ENCODE data around the gene LRP10. TPM values are rescaled to one million over a fixed set of nuclear protein-coding genes. Genes with fewer than 3 reads are reported as not detected.

The LRP10 gene
- total RNA-seq, 1 donor from 2014 or later = 124 TPM

DNA sequence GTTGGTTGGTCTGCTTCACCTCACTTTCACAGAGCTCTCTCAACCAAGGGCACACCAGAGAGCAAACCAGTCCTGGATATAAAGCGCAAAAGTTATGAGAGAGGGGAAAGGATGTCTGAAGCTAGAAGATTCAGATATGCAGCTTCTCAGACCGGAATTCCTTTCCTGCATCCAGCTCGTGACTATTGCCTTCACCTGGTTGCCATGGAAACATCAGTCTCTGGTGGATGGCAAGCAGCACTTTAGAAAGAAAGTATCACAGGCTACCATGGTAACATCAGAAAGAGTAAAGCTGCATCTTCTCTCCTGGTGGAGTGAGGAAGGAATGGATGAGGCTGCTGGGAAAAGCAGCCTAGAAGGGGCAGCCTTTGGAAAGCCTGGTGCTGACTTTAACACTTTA is 25.2 kb downstream of the LRP10 start:
- no peaks in the 10 kb centered on the region for H3K27me3 ChIP-seq (ENCODE audit: control insufficient read depth, insufficient read depth, low read length)
- peaks cover 4% of the 10 kb centered on the region for H3K36me3 ChIP-seq (ENCODE audit: control insufficient read depth, insufficient read depth, low read length)
- DNase-seq (ENCODE audit: low read depth) = no peak
- TF ChIP-seq, protein P1, sequence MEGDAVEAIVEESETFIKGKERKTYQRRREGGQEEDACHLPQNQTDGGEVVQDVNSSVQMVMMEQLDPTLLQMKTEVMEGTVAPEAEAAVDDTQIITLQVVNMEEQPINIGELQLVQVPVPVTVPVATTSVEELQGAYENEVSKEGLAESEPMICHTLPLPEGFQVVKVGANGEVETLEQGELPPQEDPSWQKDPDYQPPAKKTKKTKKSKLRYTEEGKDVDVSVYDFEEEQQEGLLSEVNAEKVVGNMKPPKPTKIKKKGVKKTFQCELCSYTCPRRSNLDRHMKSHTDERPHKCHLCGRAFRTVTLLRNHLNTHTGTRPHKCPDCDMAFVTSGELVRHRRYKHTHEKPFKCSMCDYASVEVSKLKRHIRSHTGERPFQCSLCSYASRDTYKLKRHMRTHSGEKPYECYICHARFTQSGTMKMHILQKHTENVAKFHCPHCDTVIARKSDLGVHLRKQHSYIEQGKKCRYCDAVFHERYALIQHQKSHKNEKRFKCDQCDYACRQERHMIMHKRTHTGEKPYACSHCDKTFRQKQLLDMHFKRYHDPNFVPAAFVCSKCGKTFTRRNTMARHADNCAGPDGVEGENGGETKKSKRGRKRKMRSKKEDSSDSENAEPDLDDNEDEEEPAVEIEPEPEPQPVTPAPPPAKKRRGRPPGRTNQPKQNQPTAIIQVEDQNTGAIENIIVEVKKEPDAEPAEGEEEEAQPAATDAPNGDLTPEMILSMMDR (IDR thresholded peaks at IDR 0.05; ENCODE audit: insufficient read depth, low read length, poor library complexity, severe bottlenecking) = no peak
- H3K4me3 ChIP-seq (ENCODE audit: low read depth, low read length) = no peak overlapping the region

DNA sequence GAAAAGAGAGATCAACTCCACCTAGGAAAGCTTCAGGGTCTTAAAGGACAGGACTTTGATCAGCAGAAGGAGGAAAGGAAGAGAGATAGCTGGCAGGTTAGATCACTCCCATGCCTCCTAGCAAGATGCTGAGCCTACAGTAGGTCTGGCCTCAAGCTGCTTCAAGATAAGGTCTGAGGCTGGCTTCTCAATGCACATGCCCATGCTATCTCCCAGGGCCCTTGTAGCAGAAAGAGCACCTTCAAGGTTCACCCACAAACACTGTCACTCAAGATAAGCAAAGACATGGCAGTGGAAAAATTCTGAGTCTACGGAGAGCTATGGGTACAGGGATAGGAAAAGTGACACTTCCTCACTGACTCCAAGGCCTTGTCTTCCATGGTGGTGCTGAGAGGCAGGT is 25.8 kb downstream of the LRP10 start:
- Histone ChIP-seq H3K27me3 (ENCODE audit: control insufficient read depth, insufficient read depth, low read length) (no peaks in the 10 kb centered on the region), H3K36me3 (ENCODE audit: control insufficient read depth, insufficient read depth, low read length) (peaks cover 5% of the 10 kb centered on the region), H3K4me3 (ENCODE audit: low read depth, low read length) (no peak overlapping the region)
- DNase-seq (ENCODE audit: low read depth) = no peak
- TF ChIP-seq, protein P1 (IDR thresholded peaks at IDR 0.05; ENCODE audit: insufficient read depth, low read length, poor library complexity, severe bottlenecking) = no peak

DNA sequence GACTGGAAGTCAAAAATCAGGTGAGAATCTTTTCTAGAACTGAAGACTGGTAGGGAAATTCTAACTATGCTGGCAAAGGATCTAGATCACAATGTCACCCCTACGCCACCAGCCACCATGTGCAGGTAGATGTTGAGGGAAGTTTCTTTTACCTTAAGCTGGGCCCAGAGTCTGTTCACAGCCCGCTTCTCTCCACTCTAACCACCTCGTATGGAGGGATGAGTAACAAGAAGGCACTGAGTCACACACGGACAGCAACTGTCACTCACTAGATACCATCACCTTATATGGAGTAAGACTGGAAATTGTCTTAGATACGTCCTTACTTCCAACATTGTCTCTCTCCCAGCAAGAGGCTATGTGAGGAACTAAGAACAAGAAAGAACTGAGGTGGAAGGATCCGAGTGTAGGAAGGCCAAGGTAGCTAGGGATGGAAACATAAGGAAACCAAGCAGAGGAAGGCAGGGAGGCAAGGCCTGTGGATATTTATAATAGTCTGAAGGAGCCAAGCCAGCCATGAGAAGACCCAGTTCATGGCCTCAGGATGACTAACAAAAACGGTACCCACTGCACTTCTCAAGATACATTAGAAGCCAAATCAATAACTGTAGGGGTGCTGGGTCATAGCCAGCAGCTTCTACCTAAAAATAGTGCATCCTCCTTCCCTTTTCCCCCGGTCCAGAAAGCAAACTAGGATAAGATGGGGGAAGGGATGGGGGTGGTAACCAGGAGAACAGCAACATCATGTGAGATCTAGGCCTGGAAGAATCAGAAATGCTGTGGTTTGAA is 27.0 kb downstream of the LRP10 start:
- H3K36me3 ChIP-seq (ENCODE audit: control insufficient read depth, insufficient read depth, low read length) = peaks cover 5% of the 10 kb centered on the region
- TF ChIP-seq, protein P1 (IDR thresholded peaks at IDR 0.05; ENCODE audit: insufficient read depth, low read length, poor library complexity, severe bottlenecking) = no peak
- H3K27me3 ChIP-seq (ENCODE audit: control insufficient read depth, insufficient read depth, low read length) = no peaks in the 10 kb centered on the region
- peak; percentile 82 for DNase-seq (ENCODE audit: low read depth)
- no peak overlapping the region for H3K4me3 ChIP-seq (ENCODE audit: low read depth, low read length)

DNA sequence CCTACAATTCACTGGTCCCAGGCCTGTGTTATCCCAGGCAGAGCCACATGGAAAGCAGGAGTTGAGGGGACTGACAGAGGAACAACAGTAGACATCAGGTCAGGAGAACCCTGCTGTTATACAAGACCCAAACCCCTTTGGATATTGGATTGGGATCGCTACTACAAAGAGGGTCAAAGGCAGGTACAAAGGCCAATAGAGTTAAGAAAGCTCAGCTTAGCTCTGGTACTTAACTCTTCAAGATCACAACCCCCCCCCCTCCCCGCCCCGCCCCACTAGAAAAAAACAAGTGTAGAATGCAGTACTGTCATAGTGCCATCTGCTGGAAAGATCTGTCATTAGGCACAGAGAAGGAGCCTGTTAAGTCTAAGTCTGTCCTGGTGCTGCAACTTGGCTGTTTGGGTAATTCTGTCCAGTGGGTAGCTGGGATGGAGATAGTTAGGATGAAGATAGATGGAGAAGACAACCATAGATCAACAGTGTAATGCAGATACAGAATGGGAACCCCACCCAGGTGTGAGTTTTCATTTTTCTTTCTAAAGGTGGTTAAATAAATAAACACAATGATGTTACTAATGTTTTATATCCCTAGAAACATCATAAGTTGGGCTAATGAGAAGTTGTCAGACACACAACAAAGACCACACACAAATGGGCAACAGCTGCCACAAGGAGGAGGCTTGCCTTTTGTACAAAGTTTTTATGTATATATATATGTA is 28.7 kb downstream of the LRP10 start:
- Histone ChIP-seq H3K36me3 (ENCODE audit: control insufficient read depth, insufficient read depth, low read length) (peaks cover 5% of the 10 kb centered on the region), H3K4me3 (ENCODE audit: low read depth, low read length) (no peak overlapping the region), H3K27me3 (ENCODE audit: control insufficient read depth, insufficient read depth, low read length) (no peaks in the 10 kb centered on the region)
- TF ChIP-seq, protein P1 (IDR thresholded peaks at IDR 0.05; ENCODE audit: insufficient read depth, low read length, poor library complexity, severe bottlenecking) = peak; percentile 64
- DNase-seq (ENCODE audit: low read depth) = no peak

DNA sequence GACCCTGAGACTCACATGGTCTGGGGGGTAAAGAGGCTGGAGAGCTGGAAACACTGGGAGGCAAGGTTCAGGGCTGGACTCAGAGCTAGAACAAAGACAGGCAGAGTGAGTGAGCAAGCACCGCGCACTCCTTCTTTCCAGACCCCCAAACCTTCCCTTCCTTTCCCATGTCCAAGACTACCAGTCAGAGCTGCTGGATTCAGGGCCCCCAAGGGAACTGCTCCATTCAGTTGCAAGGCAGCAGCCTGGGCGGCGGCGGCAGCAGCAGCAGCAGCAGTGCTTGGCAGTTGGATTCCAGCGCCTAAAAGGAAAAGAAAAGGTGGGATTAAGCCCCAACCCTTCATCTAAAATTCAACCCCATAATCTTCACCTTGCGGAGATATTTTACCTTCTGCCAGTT is 30.3 kb downstream of the LRP10 start:
- no peak for DNase-seq (ENCODE audit: low read depth)
- no peaks in the 10 kb centered on the region for H3K27me3 ChIP-seq (ENCODE audit: control insufficient read depth, insufficient read depth, low read length)
- H3K36me3 ChIP-seq (ENCODE audit: control insufficient read depth, insufficient read depth, low read length) = peaks cover 5% of the 10 kb centered on the region
- no peak overlapping the region for H3K4me3 ChIP-seq (ENCODE audit: low read depth, low read length)
- TF ChIP-seq, protein P1 (IDR thresholded peaks at IDR 0.05; ENCODE audit: insufficient read depth, low read length, poor library complexity, severe bottlenecking) = no peak
